HL-60 (cell line): ENCODE results near the gene YWHAG.

Experiments used
- DNase-seq, 2 experiments: peaks; one replicate each; pipeline ENCODE4 v3.0.0-alpha.2; 2010 to 2020; ENCODE audit warnings: low read depth in 1 of 2, low spot score in 1 of 2
- H3K27ac ChIP-seq: fragments of 250-450 bp; sonication (Bioruptor Pico); replicated peaks from 2 replicates; pipeline ENCODE4 v1.5.1; 2020; ENCODE audit warnings: mild to moderate bottlenecking, moderate library complexity
- H3K27me3 ChIP-seq: fragments of 250-450 bp; sonication (Bioruptor Pico); 2 replicates; pipeline ENCODE4 v1.5.1; 2021; ENCODE audit warnings: mild to moderate bottlenecking, moderate library complexity; ENCODE audit not compliant: insufficient read depth, poor library complexity, severe bottlenecking
- H3K4me3 ChIP-seq: replicated peaks from 2 replicates; pipeline ENCODE4 v1.5.1; 2011; ENCODE audit warnings: mild to moderate bottlenecking, control low read depth, low read length; ENCODE audit not compliant: insufficient read depth
- CTCF ChIP-seq: IDR thresholded peaks from one replicate; pipeline ENCODE4 v1.5.1; 2011; ENCODE audit warnings: low read length, control low read depth, inconsistent platforms; ENCODE audit not compliant: insufficient read depth
- GABPA ChIP-seq: IDR thresholded peaks from 2 replicates; pipeline ENCODE4 v1.6.1; 2012; ENCODE audit warnings: low read depth
- POLR2AphosphoS5 ChIP-seq: IDR thresholded peaks from 2 replicates; pipeline ENCODE4 v1.6.1; 2012; ENCODE audit warnings: low read depth
- REST ChIP-seq: IDR thresholded peaks from 2 replicates; pipeline ENCODE4 v1.6.1; 2012; ENCODE audit warnings: low read depth; ENCODE audit not compliant: insufficient replicate concordance
- SPI1 ChIP-seq: IDR thresholded peaks from 2 replicates; pipeline ENCODE4 v1.6.1; 2012; ENCODE audit warnings: low read depth, mild to moderate bottlenecking, borderline replicate concordance

Gene YWHAG

GRCh38 chr7:76301000-76301399, 57.8 kb downstream of the YWHAG start:
- no peak for DNase-seq
- Histone ChIP-seq H3K27ac (no peak overlapping the region), H3K27me3 (peaks cover 14% of the 10 kb centered on the region), H3K4me3 (no peak overlapping the region)
- TF ChIP-seq CTCF (no peak), POLR2AphosphoS5 (no peak), GABPA (no peak), SPI1 (no peak), REST (no peak)

GRCh38 chr7:76300166-76300731, 58.5 kb downstream of the YWHAG start:
- Histone ChIP-seq H3K27me3 (peaks cover 14% of the 10 kb centered on the region), H3K27ac (no peak overlapping the region), H3K4me3 (no peak overlapping the region)
- TF ChIP-seq POLR2AphosphoS5 = no peak
- TF ChIP-seq REST = no peak
- TF ChIP-seq GABPA = no peak
- TF ChIP-seq SPI1 = no peak
- no peak for TF ChIP-seq CTCF
- DNase-seq = no peak

DNA sequence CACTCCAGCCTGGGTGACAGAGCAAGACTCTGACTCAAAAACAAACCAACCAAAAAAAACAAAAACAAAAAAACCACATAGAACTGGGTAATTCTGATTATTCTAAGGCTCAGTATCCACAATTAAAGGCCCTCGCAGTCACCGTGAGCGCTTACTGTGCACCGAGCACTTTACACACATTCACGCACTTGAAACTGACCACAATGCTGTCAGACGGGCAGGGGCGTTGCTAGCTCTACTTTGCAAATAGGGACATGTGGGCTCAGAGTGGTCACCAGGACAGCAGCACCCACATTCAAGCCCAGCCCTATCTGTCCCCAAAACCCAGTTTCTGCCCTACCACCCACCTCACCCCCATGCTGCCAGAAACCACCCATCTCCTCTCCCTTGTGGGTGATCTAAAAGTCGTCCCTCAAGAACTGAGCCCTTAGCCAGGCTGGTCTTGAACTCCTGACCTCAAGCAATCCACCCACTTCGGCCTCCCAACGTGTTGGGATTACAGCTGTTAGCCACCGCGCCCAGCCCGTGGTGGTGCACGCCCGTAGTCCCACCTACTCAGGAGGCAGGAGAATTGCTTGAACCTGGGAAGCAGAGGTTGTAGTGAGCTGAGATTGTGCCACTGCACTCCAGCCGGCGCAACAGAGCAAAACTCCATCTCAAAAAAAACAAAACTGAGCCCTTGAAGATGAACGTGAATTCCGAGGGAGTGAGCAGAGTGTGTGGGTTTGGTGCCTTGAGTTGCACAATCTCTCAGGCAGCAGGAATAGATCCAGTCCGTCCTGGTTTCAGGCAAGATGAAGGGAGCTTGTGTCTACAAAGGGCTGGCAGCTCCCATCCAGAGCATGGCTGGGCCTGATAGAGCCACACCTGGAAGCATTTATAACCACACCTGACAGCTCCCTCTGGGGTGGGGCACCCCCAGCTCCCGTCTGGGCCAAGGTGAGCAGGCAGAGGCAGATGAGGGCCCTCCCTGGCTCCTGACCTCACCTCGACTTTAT, 61.7 kb downstream of the YWHAG start:
- no peak for DNase-seq
- Histone ChIP-seq H3K4me3 (no peak overlapping the region), H3K27ac (no peak overlapping the region), H3K27me3 (peaks cover 5% of the 10 kb centered on the region)
- TF ChIP-seq POLR2AphosphoS5 (no peak), CTCF (no peak), GABPA (no peak), SPI1 (no peak), REST (no peak)
